Osteoblast (primary cell): ENCODE results near the gene SCN4A. TPM values are rescaled to one million over a fixed set of nuclear protein-coding genes. Genes with fewer than 3 reads are reported as not detected.
"Not testable (repeated sequence)": the region's sequence is repeated elsewhere in the genome, so short reads cannot be mapped to it uniquely, and the experiment has no call there.

Experiments used
- DNase-seq: peaks from one replicate; pipeline ENCODE4 v3.0.0; 2011; ENCODE audit warnings: low spot score, mixed read lengths; ENCODE audit not compliant: insufficient read length; ENCODE audit errors: missing footprints
- H2AFZ ChIP-seq: 2 replicates; pipeline ENCODE4 v1.6.0; 2011; ENCODE audit warnings: mild to moderate bottlenecking, low read length
- H3K27ac ChIP-seq: 2 replicates; pipeline ENCODE4 v1.5.1; 2011; ENCODE audit warnings: mild to moderate bottlenecking, low read depth, low read length, moderate library complexity
- H3K27me3 ChIP-seq: 2 replicates; pipeline ENCODE4 v1.6.0; 2012; ENCODE audit warnings: mild to moderate bottlenecking, control low read depth, inconsistent platforms, low read length, moderate library complexity; ENCODE audit not compliant: insufficient read depth
- H3K36me3 ChIP-seq: 2 replicates; pipeline ENCODE4 v1.5.1; 2011; ENCODE audit warnings: mild to moderate bottlenecking, low read length, control low read depth, moderate library complexity; ENCODE audit not compliant: insufficient read depth
- H3K4me1 ChIP-seq: 2 replicates; pipeline ENCODE4 v1.5.1; 2011; ENCODE audit warnings: mild to moderate bottlenecking, low read length, control low read depth, moderate library complexity; ENCODE audit not compliant: insufficient read depth
- H3K4me2 ChIP-seq: 2 replicates; pipeline ENCODE4 v1.6.0; 2011; ENCODE audit warnings: mild to moderate bottlenecking, low read length; ENCODE audit not compliant: insufficient read depth
- H3K4me3 ChIP-seq: fragments of 200-600 bp; sonication (generic); 3 replicates; pipeline ENCODE4 v1.5.1; 2012; ENCODE audit warnings: mild to moderate bottlenecking, low read length, inconsistent platforms; ENCODE audit not compliant: insufficient read depth
- H3K79me2 ChIP-seq: 2 replicates; pipeline ENCODE4 v1.6.0; 2012; ENCODE audit warnings: mild to moderate bottlenecking, low read length, control low read depth, inconsistent platforms; ENCODE audit not compliant: insufficient read depth
- H3K9me3 ChIP-seq: 2 replicates; pipeline ENCODE4 v1.5.1; 2011; ENCODE audit warnings: low read depth, low read length, control low read depth
- H4K20me1 ChIP-seq: 2 replicates; pipeline ENCODE4 v1.6.0; 2012; ENCODE audit warnings: mild to moderate bottlenecking, low read length, control low read depth; ENCODE audit not compliant: insufficient read depth
- CTCF ChIP-seq: IDR thresholded peaks from 2 replicates; pipeline ENCODE4 v1.5.1; 2011; ENCODE audit warnings: mild to moderate bottlenecking, low read depth, low read length, moderate library complexity; ENCODE audit errors: extremely low read depth
- total RNA-seq: library from RNA; depleted of rRNA; stranded (reverse); fragments of >200 nt; gene quantifications from 2 replicates; pipeline ENCODE4 v1.2.3, GENCODE V29; 2012

Gene SCN4A
- total RNA-seq, 1 donor = not detected

- no peak overlapping the region for H3K4me2 ChIP-seq
- peaks cover 24% of the 10 kb centered on the region for H3K4me1 ChIP-seq
- no peak for DNase-seq
- no peaks in the 10 kb centered on the region for H4K20me1 ChIP-seq
- H3K27ac ChIP-seq = no peak overlapping the region
- H2AFZ ChIP-seq = peak overlapping the region; percentile 56
- H3K79me2 ChIP-seq = no peaks in the 10 kb centered on the region
- H3K9me3 ChIP-seq = no peaks in the 10 kb centered on the region
- no peaks in the 10 kb centered on the region for H3K27me3 ChIP-seq
- no peaks in the 10 kb centered on the region for H3K36me3 ChIP-seq
- H3K4me3 ChIP-seq = no peak overlapping the region
- no peak for TF ChIP-seq CTCF
Measured at GRCh38 chr17:64008830-64009229, 36.1 kb upstream of the SCN4A start.

GRCh38 chr17:64008346-64008745 is 35.6 kb upstream of the SCN4A start:
- TF ChIP-seq CTCF = no peak
- DNase-seq = no peak
- H3K79me2 ChIP-seq = no peaks in the 10 kb centered on the region
- no peak overlapping the region for H2AFZ ChIP-seq
- no peaks in the 10 kb centered on the region for H3K36me3 ChIP-seq
- no peaks in the 10 kb centered on the region for H3K9me3 ChIP-seq
- no peak overlapping the region for H3K4me2 ChIP-seq
- no peaks in the 10 kb centered on the region for H3K27me3 ChIP-seq
- H3K4me3 ChIP-seq = no peak overlapping the region
- H3K4me1 ChIP-seq = peaks cover 24% of the 10 kb centered on the region
- H3K27ac ChIP-seq = no peak overlapping the region
- no peaks in the 10 kb centered on the region for H4K20me1 ChIP-seq

- no peaks in the 10 kb centered on the region for H3K9me3 ChIP-seq
- H2AFZ ChIP-seq = no peak overlapping the region
- no peak overlapping the region for H3K4me2 ChIP-seq
- no peaks in the 10 kb centered on the region for H3K79me2 ChIP-seq
- no peak overlapping the region for H3K27ac ChIP-seq
- H4K20me1 ChIP-seq = no peaks in the 10 kb centered on the region
- no peaks in the 10 kb centered on the region for H3K36me3 ChIP-seq
- no peak for TF ChIP-seq CTCF
- peak; percentile 73 for DNase-seq
- H3K4me3 ChIP-seq = no peak overlapping the region
- peaks cover 24% of the 10 kb centered on the region for H3K4me1 ChIP-seq
- H3K27me3 ChIP-seq = no peaks in the 10 kb centered on the region
Measured at GRCh38 chr17:64007838-64008282, 35.1 kb upstream of the SCN4A start.

GRCh38 chr17:64007089-64007837 is 34.5 kb upstream of the SCN4A start:
- H3K79me2 ChIP-seq, H3K36me3 ChIP-seq, DNase-seq, H3K9me3 ChIP-seq, H3K27ac ChIP-seq, H3K4me3 ChIP-seq, H4K20me1 ChIP-seq, H3K27me3 ChIP-seq: not testable (repeated sequence)
- Histone ChIP-seq H2AFZ (peak overlapping the region; percentile 59), H3K4me1 (peaks cover 24% of the 10 kb centered on the region), H3K4me2 (peak overlapping the region; percentile 36)
